Activated CD8-positive, alpha-beta T cell treated with anti-CD3 and anti-CD28 coated beads for 36 hours (primary cell): Measurements from ENCODE around the gene TMEM201. TPM values are rescaled to one million over a fixed set of nuclear protein-coding genes. Genes with fewer than 3 reads are reported as not detected.

ENCODE experiments used
- ATAC-seq: fragments of 200-7000 bp; cut with Tn5 transposase; one replicate; pipeline ENCODE4 v1.10.0; 2021; ENCODE audit warnings: mild to moderate bottlenecking, moderate library complexity
- CTCF ChIA-PET: fragments of 350-600 bp; sonication (Branson Sonifier 250); formaldehyde crosslinking; loops from one replicate; lab custom pipeline; 2021; ENCODE audit warnings: antibody characterized with exemption; lab: Charles Lee
- POLR2A ChIA-PET: fragments of 350-600 bp; sonication (Branson Sonifier 250); formaldehyde crosslinking; loops from one replicate; lab custom pipeline; 2021; ENCODE audit warnings: antibody characterized with exemption; lab: Charles Lee
- DNase-seq: peaks from one replicate; pipeline ENCODE4 v3.0.0-alpha.2; 2020
- H3K27ac Mint-ChIP-seq: one replicate; pipeline ENCODE4 v1.8.0; 2021; ENCODE audit warnings: mild to moderate bottlenecking, mixed read lengths
- H3K27me3 Mint-ChIP-seq: one replicate; pipeline ENCODE4 v1.8.0; 2021; ENCODE audit warnings: mixed read lengths
- H3K36me3 Mint-ChIP-seq: one replicate; pipeline ENCODE4 v1.8.0; 2021; ENCODE audit warnings: low read depth, mixed read lengths
- H3K4me1 Mint-ChIP-seq: one replicate; pipeline ENCODE4 v1.8.0; 2021; ENCODE audit warnings: low read depth, mixed read lengths
- H3K4me3 Mint-ChIP-seq: one replicate; pipeline ENCODE4 v1.8.0; 2021; ENCODE audit warnings: mild to moderate bottlenecking, moderate library complexity, mixed read lengths
- H3K9me3 Mint-ChIP-seq: one replicate; pipeline ENCODE4 v1.8.0; 2021; ENCODE audit warnings: mixed read lengths
- intact Hi-C: fragments of 100-400 bp; cut with micrococcal nuclease; formaldehyde crosslinking; loops from one replicate; pipeline ENCODE4 v1.10.0; 2022
- total RNA-seq, 2 experiments: library from RNA; stranded (reverse); gene quantifications; one replicate each; pipeline ENCODE4 v1.2.3, GENCODE V29; 2021
- TF ChIP-seq, protein P1 (sequence below): fragments of 200-600 bp; IDR thresholded peaks from one replicate; pipeline ENCODE4 v1.8.0; 2022; ENCODE audit warnings: antibody characterized with exemption, mild to moderate bottlenecking

TMEM201 gene, protein sequence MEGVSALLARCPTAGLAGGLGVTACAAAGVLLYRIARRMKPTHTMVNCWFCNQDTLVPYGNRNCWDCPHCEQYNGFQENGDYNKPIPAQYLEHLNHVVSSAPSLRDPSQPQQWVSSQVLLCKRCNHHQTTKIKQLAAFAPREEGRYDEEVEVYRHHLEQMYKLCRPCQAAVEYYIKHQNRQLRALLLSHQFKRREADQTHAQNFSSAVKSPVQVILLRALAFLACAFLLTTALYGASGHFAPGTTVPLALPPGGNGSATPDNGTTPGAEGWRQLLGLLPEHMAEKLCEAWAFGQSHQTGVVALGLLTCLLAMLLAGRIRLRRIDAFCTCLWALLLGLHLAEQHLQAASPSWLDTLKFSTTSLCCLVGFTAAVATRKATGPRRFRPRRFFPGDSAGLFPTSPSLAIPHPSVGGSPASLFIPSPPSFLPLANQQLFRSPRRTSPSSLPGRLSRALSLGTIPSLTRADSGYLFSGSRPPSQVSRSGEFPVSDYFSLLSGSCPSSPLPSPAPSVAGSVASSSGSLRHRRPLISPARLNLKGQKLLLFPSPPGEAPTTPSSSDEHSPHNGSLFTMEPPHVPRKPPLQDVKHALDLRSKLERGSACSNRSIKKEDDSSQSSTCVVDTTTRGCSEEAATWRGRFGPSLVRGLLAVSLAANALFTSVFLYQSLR
- 10 to 100 TPM; 16.2 to 18.1 TPM for total RNA-seq

DNA sequence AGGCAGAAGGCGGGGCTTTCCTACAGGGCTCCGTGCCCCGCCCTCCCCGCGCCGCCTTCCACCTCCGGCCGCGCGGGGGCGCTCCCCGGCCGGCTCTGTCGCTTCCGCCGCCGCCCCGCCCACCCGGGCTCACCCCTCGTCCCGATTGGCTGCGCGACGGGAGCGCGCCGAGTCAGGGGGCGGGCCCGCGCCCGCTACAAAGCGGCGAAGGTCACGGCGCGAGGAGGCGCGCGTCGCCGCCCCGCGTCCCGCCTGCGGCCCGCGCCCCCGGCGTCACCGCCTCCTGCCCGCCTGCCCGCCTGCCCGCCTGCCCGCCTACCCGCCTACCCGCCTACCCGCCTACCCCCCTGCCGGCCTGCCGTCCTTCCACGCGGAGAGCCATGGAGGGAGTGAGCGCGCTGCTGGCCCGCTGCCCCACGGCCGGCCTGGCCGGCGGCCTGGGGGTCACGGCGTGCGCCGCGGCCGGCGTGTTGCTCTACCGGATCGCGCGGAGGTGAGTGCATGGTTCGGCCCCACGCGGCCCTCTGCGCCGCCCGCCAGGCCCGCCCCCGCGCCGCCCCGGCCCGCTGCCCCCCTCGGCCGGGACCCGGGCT lies at the start of gene TMEM201:
TMEM201 (plus strand) TSS at position 361 of the 593 bp plus-strand sequence; CDS start at position 381, 20 bp downstream.
- CTCF ChIA-PET, result interaction anchor here (0.7 to 1.2 kb wide), 7 partner anchors 27 to 131 kb away, joined by 3 to 5 read pairs (median 3); no protein-coding TSS in a partner anchor
- H3K36me3 Mint-ChIP-seq, result peaks cover 13% of the 10 kb centered on the region
- ATAC-seq (peak; percentile 93), DNase-seq (peak; percentile 95)
- H3K27ac Mint-ChIP-seq, result peak within 1 kb of the TSS; percentile 75
- TF ChIP-seq, protein P1, sequence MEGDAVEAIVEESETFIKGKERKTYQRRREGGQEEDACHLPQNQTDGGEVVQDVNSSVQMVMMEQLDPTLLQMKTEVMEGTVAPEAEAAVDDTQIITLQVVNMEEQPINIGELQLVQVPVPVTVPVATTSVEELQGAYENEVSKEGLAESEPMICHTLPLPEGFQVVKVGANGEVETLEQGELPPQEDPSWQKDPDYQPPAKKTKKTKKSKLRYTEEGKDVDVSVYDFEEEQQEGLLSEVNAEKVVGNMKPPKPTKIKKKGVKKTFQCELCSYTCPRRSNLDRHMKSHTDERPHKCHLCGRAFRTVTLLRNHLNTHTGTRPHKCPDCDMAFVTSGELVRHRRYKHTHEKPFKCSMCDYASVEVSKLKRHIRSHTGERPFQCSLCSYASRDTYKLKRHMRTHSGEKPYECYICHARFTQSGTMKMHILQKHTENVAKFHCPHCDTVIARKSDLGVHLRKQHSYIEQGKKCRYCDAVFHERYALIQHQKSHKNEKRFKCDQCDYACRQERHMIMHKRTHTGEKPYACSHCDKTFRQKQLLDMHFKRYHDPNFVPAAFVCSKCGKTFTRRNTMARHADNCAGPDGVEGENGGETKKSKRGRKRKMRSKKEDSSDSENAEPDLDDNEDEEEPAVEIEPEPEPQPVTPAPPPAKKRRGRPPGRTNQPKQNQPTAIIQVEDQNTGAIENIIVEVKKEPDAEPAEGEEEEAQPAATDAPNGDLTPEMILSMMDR, result peak; percentile 79
- H3K4me3 Mint-ChIP-seq, result peak within 1 kb of the TSS; percentile 84
- POLR2A ChIA-PET, result interaction anchor here (0.9 to 2.1 kb wide), 5 partner anchors 8 to 355 kb away, joined by 3 to 8 read pairs (median 3); partner anchors contain the start of genes LZIC and NMNAT1
- H3K4me1 Mint-ChIP-seq, result peaks cover 32% of the 10 kb centered on the region
- H3K27me3 Mint-ChIP-seq, result no peaks in the 10 kb centered on the region
- intact Hi-C loops, result no loop called here
- H3K9me3 Mint-ChIP-seq, result no peaks in the 10 kb centered on the region

DNA sequence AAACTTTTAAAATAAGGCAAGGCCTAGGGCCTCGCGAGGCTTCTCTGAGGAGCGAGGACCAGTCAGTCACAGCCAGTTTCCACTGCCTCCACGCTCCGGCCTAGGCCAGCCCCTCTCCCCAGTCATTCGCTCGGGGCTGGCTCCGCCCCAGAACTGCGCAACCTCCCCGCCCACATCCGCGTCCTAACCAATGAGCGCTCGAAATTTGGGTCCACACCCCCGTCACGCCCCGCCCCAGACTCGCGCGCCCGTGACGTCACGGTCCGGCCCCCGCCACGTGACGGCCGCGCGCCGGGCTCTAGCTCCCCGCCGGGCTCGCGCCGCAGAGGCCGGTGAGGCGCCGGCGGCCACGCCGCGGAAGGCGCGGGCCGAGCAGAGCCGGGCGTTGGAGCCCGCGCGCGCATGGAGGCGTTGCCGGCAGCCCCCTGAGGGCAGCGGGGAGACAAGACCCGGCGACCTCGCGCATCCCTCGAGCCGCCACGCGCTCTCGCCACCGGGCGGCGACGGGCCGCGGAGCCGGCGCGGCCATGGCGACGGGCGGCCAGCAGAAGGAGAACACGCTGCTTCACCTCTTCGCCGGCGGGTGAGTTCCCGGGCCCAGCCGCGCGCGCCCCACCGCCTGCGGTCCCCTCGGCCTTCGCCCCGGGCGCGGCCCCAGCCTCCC lies 49.4 kb upstream of the TMEM201 start, which contains the start of gene SLC25A33:
SLC25A33 (plus strand) TSS at position 301 of the 664 bp plus-strand sequence; CDS start at position 528, 227 bp downstream.
- H3K36me3 Mint-ChIP-seq, result peaks cover 16% of the 10 kb centered on the region
- H3K9me3 Mint-ChIP-seq, result no peaks in the 10 kb centered on the region
- peak; percentile 98 for ATAC-seq
- peaks cover 37% of the 10 kb centered on the region for H3K4me1 Mint-ChIP-seq
- peak; percentile 98 for DNase-seq
- peak within 1 kb of the TSS; percentile 84 for H3K27ac Mint-ChIP-seq
- intact Hi-C loops, result no loop called here
- peak within 1 kb of the TSS; percentile 95 for H3K4me3 Mint-ChIP-seq
- TF ChIP-seq, protein P1, result no peak
- no peaks in the 10 kb centered on the region for H3K27me3 Mint-ChIP-seq
- POLR2A ChIA-PET, result interaction anchor here (0.6 to 1.1 kb wide), 3 partner anchors 21 to 110 kb away, joined by 3 read pairs; no protein-coding TSS in a partner anchor
- CTCF ChIA-PET, result interaction anchor here (0.6 to 1.6 kb wide), 3 partner anchors 11 to 273 kb away, joined by 4 read pairs; no protein-coding TSS in a partner anchor

DNA sequence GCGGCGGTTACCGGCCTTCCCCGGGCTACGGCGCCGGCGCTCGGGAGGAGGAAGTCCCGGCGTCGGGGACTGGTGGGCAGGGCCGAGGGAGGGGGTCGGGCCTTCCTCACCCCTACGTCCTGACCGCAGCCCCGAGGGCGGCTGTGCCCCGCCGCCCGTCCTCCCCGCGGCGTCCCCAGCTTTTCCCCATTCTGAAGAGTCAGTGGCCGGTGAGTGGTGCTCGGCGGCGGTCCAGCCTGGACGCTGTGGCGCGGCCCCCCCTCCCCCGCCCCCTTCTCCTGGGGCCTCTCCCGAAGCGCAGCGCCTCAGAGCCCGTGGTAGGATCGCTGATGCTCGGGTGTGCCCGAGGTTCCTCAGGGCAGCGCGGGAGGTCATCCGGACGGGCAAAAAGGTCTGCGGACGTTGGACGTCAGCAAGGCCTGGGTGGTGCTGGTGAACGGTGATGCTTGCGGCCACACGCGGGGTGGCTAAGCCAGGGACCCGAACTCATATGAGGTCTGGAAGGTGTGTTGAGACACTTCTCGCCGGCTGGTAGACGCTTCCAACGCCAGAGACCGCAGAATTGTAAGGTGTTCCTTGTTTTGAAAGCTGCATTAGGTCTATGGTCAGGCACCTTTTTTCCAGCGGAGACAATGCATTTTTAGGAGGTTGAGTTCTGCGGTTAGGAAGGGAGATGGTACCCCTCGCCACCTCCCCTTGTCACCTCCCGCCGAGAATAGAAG lies 48.7 kb upstream of the TMEM201 start:
- ChIA-PET CTCF (interaction anchor here (0.7 to 1.6 kb wide), 4 partner anchors 10 to 273 kb away, joined by 3 to 5 read pairs (median 4); no protein-coding TSS in a partner anchor), POLR2A (interaction anchor here (0.6 to 1.1 kb wide), 3 partner anchors 18 to 111 kb away, joined by 3 read pairs; no protein-coding TSS in a partner anchor)
- intact Hi-C loops, result no loop called here
- DNase-seq (peak; percentile 57), ATAC-seq (peak; percentile 45)
- peak overlapping the region; percentile 95 for H3K4me3 Mint-ChIP-seq
- H3K9me3 Mint-ChIP-seq, result no peaks in the 10 kb centered on the region
- H3K4me1 Mint-ChIP-seq, result peaks cover 39% of the 10 kb centered on the region
- TF ChIP-seq, protein P1, result no peak
- H3K27ac Mint-ChIP-seq, result peak overlapping the region; percentile 84
- no peaks in the 10 kb centered on the region for H3K27me3 Mint-ChIP-seq
- H3K36me3 Mint-ChIP-seq, result peaks cover 17% of the 10 kb centered on the region

DNA sequence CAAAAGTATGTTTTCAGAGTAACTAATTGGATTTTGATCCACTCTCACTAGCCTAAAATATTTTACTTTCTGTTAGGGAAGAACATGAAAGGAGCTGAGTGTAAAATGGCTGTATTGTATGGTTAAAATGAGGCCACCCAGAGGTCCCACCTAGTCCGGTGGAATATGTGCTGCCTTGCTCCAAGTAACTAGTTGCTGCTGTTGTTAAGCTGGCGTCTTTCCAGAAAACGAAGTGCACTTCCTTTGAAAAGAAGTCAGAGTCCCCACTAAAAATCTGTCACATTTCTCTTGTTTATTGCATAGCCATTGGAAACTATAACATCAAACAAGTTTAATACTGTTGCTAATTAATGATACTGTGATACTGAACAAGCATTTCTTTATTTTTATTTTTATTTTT lies 46.3 kb upstream of the TMEM201 start:
- DNase-seq (no peak), ATAC-seq (no peak)
- POLR2A ChIA-PET, result interaction anchor here (0.6 to 1.9 kb wide), 3 partner anchors 9 to 230 kb away, joined by 3 to 5 read pairs (median 3); no protein-coding TSS in a partner anchor
- Mint-ChIP-seq H3K4me1 (peaks cover 39% of the 10 kb centered on the region), H3K27me3 (no peaks in the 10 kb centered on the region), H3K9me3 (no peaks in the 10 kb centered on the region), H3K4me3 (peak overlapping the region; percentile 1), H3K36me3 (peaks cover 19% of the 10 kb centered on the region), H3K27ac (no peak overlapping the region)
- CTCF ChIA-PET, result interaction anchor here (1.1 kb wide), 1 partner anchor 17 kb away, joined by 3 read pairs; no protein-coding TSS in a partner anchor
- TF ChIP-seq, protein P1, result no peak
- intact Hi-C loops, result no loop called here
